HEK293T (cell line): ENCODE results near the gene ASB10.

Experiments used
- FOXK2 ChIP-seq: fragments of 450-650 bp; IDR thresholded peaks from 2 replicates; pipeline ENCODE4 v1.6.1; 2016; ENCODE audit warnings: mild to moderate bottlenecking
- NFRKB ChIP-seq: fragments of 450-650 bp; IDR thresholded peaks from 2 replicates; pipeline ENCODE4 v1.6.1; 2016; ENCODE audit warnings: mild to moderate bottlenecking, moderate library complexity
- TF ChIP-seq, protein P1 (sequence below): fragments of 450-650 bp; IDR thresholded peaks from 2 replicates; pipeline ENCODE4 v1.6.1; 2016

DNA sequence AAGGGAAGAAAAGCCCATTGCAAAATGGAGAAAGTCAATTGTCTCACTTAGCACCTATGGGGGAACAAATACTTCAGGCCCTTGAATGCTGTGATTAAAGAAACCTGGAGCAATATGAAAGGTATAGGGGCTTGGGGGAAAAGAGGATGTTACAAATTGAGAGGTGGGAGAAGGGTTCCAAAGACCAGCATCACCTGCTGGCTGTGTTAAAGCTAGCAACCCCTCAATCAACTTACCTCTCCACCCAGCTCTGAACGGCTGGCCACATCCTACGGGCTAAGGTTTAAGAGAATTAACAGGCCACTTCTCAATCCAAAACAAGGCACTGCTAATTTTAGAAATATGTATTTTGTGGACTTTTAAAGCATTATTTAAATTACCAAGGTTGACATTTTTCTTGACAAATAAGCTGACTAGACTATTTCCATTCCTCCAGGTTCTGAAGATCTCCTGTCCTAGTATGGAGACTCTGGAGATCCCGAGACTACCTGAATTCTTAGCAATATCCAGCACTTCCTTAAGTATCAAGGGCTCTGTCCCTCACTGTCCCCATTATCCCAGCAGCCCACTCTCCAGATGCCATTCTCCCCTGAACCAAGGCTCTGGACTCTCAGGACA lies 24.2 kb upstream of the ASB10 start:
- TF ChIP-seq NFRKB = no peak
- no peak for TF ChIP-seq FOXK2
- TF ChIP-seq, protein P1, sequence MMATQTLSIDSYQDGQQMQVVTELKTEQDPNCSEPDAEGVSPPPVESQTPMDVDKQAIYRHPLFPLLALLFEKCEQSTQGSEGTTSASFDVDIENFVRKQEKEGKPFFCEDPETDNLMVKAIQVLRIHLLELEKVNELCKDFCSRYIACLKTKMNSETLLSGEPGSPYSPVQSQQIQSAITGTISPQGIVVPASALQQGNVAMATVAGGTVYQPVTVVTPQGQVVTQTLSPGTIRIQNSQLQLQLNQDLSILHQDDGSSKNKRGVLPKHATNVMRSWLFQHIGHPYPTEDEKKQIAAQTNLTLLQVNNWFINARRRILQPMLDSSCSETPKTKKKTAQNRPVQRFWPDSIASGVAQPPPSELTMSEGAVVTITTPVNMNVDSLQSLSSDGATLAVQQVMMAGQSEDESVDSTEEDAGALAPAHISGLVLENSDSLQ = no peak
